ENCODE data around the gene MCCD1.

Gene MCCD1

DNA sequence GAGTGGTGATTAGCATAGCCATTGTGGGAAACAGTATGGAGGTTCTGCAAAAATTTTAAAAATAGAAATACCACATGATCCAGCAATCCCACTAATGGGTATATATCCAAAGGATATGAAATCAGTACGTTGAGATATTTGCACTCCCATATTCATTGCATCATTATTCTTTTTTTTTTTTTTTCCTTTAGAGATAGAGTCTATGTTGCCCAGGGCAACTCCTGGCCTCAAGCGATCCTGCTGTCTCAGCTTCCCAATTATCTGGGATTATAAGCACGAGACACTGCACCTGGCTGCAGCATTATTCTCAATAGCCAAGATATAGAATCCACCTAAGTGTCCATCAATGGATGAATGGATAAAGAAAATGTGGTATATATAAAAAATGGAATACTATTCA lies 6.9 kb upstream of the MCCD1 start:
- Histone ChIP-seq H3K9ac (ENCODE audit: low read length) (no peak overlapping the region), H3K27me3 (ENCODE audit: low read depth, low read length) (no peaks in the 10 kb centered on the region), H2AFZ (ENCODE audit: low read depth, low read length) (no peak overlapping the region), H3K4me1 (ENCODE audit: low read length) (no peaks in the 10 kb centered on the region), H3K4me3 (ENCODE audit: low read length) (no peak overlapping the region), H3K9me3 (ENCODE audit: insufficient read depth, low read length) (no peaks in the 10 kb centered on the region), H3K79me2 (ENCODE audit: low read length) (no peaks in the 10 kb centered on the region), H3K27ac (ENCODE audit: low read length) (no peak overlapping the region), H3K4me2 (ENCODE audit: low read length) (no peak overlapping the region), H3K36me3 (replicated peaks; ENCODE audit: low read depth, low read length) (no peaks in the 10 kb centered on the region), H4K20me1 (ENCODE audit: insufficient read depth, low read length) (no peaks in the 10 kb centered on the region)
- TF ChIP-seq, protein P1, sequence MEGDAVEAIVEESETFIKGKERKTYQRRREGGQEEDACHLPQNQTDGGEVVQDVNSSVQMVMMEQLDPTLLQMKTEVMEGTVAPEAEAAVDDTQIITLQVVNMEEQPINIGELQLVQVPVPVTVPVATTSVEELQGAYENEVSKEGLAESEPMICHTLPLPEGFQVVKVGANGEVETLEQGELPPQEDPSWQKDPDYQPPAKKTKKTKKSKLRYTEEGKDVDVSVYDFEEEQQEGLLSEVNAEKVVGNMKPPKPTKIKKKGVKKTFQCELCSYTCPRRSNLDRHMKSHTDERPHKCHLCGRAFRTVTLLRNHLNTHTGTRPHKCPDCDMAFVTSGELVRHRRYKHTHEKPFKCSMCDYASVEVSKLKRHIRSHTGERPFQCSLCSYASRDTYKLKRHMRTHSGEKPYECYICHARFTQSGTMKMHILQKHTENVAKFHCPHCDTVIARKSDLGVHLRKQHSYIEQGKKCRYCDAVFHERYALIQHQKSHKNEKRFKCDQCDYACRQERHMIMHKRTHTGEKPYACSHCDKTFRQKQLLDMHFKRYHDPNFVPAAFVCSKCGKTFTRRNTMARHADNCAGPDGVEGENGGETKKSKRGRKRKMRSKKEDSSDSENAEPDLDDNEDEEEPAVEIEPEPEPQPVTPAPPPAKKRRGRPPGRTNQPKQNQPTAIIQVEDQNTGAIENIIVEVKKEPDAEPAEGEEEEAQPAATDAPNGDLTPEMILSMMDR (IDR thresholded peaks at IDR 0.05; ENCODE audit: low read depth, low read length): no peak
- no peak for TF ChIP-seq EZH2phosphoT487 (IDR thresholded peaks at IDR 0.05; ENCODE audit: low read depth)

DNA sequence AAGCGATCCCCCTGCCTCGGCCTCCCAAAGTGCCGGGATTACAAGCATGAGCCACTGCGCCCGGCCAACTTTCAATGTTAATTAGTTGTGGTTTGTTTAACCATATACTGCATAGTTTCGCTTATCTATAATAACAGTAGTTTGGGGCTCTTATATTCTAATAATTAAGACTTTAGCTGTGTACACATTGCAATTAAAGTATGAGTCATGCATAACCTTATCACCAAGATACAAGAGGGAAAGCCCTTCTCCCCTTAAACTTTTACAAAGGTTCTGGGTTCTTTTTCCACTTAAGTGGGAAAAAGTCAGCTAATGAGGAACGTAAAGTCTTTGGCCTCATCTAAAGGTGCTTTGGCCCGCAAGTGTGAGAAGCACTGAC lies 3.2 kb upstream of the MCCD1 start:
- H3K4me2 ChIP-seq (ENCODE audit: low read length): no peak overlapping the region
- H3K36me3 ChIP-seq (replicated peaks; ENCODE audit: low read depth, low read length): no peaks in the 10 kb centered on the region
- no peak overlapping the region for H3K4me3 ChIP-seq (ENCODE audit: low read length)
- no peaks in the 10 kb centered on the region for H3K79me2 ChIP-seq (ENCODE audit: low read length)
- H3K9me3 ChIP-seq (ENCODE audit: insufficient read depth, low read length): no peaks in the 10 kb centered on the region
- H3K27me3 ChIP-seq (ENCODE audit: low read depth, low read length): no peaks in the 10 kb centered on the region
- peaks cover 8% of the 10 kb centered on the region for H4K20me1 ChIP-seq (ENCODE audit: insufficient read depth, low read length)
- no peak overlapping the region for H3K9ac ChIP-seq (ENCODE audit: low read length)
- no peaks in the 10 kb centered on the region for H3K4me1 ChIP-seq (ENCODE audit: low read length)
- TF ChIP-seq, protein P1 (IDR thresholded peaks at IDR 0.05; ENCODE audit: low read depth, low read length): no peak
- no peak for TF ChIP-seq EZH2phosphoT487 (IDR thresholded peaks at IDR 0.05; ENCODE audit: low read depth)
- no peak overlapping the region for H3K27ac ChIP-seq (ENCODE audit: low read length)
- H2AFZ ChIP-seq (ENCODE audit: low read depth, low read length): no peak overlapping the region

DNA sequence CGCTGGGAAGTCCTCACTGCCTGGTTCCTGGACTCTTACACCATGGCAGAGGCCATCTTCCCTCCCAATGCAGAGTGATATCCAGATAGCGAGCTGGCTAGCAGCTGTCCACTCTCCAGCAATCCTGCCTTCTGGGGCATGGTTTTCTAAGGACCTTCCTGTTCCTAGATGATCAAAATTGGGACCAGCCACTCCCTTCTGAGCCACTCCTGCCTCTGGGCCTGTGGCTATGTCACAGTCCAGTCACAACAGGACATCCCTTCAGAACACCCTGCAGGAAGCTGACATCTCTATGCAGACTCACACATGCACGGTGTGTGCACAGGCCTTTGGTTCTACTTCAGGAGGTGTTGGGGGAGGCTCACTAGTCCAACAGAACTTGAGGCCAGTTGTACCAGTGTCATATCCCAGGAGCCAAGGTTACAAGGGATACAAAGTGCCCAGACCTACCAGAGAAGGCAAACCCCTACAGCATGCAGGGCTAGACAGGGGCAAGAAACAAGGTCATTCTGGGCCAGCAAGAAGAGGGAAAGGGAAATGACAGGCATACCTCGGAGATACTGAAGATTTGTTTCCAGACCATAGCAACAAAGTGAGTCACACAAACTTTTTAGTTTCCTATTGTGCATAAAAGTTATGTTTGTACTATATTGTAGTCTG lies 2.7 kb upstream of the MCCD1 start:
- Histone ChIP-seq H3K4me3 (ENCODE audit: low read length) (no peak overlapping the region), H3K27me3 (ENCODE audit: low read depth, low read length) (no peaks in the 10 kb centered on the region), H3K9ac (ENCODE audit: low read length) (no peak overlapping the region), H4K20me1 (ENCODE audit: insufficient read depth, low read length) (peaks cover 11% of the 10 kb centered on the region), H2AFZ (ENCODE audit: low read depth, low read length) (no peak overlapping the region), H3K27ac (ENCODE audit: low read length) (no peak overlapping the region), H3K79me2 (ENCODE audit: low read length) (no peaks in the 10 kb centered on the region), H3K36me3 (replicated peaks; ENCODE audit: low read depth, low read length) (peaks cover 4% of the 10 kb centered on the region), H3K4me1 (ENCODE audit: low read length) (no peaks in the 10 kb centered on the region), H3K4me2 (ENCODE audit: low read length) (no peak overlapping the region), H3K9me3 (ENCODE audit: insufficient read depth, low read length) (no peaks in the 10 kb centered on the region)
- no peak for TF ChIP-seq EZH2phosphoT487 (IDR thresholded peaks at IDR 0.05; ENCODE audit: low read depth)
- TF ChIP-seq, protein P1 (IDR thresholded peaks at IDR 0.05; ENCODE audit: low read depth, low read length): no peak

DNA sequence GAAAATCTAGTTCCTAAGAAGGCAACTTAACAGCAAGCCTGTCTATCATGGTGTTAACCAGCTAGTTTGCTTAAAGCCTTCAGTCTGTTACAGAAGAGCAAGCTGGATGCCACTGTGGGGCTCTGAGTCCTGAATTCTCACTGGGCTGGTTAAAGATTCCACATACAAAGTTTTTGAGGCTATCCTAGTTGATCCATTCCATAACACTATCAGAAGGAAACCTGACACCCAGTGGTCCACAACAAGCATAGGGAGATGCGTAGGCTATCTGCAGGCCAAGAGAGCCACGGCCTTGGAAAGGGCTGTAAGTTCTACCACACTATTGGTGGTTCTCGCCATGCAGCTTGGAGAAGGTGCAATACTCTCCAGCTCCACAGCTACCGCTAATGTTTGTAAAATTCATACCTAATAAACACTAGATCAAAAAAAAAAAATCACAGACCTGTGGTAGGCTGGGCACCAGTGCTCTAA lies 420 bp upstream of the MCCD1 start:
- peaks cover 19% of the 10 kb centered on the region for H4K20me1 ChIP-seq (ENCODE audit: insufficient read depth, low read length)
- H3K4me1 ChIP-seq (ENCODE audit: low read length): no peaks in the 10 kb centered on the region
- no peak overlapping the region for H3K27ac ChIP-seq (ENCODE audit: low read length)
- TF ChIP-seq EZH2phosphoT487 (IDR thresholded peaks at IDR 0.05; ENCODE audit: low read depth): no peak
- TF ChIP-seq, protein P1 (IDR thresholded peaks at IDR 0.05; ENCODE audit: low read depth, low read length): no peak
- no peak overlapping the region for H2AFZ ChIP-seq (ENCODE audit: low read depth, low read length)
- H3K9ac ChIP-seq (ENCODE audit: low read length): no peak overlapping the region
- no peaks in the 10 kb centered on the region for H3K9me3 ChIP-seq (ENCODE audit: insufficient read depth, low read length)
- no peaks in the 10 kb centered on the region for H3K79me2 ChIP-seq (ENCODE audit: low read length)
- H3K4me2 ChIP-seq (ENCODE audit: low read length): no peak overlapping the region
- no peak overlapping the region for H3K4me3 ChIP-seq (ENCODE audit: low read length)
- H3K36me3 ChIP-seq (replicated peaks; ENCODE audit: low read depth, low read length): peaks cover 15% of the 10 kb centered on the region
- no peaks in the 10 kb centered on the region for H3K27me3 ChIP-seq (ENCODE audit: low read depth, low read length)
